Activated CD4-positive, alpha-beta T cell treated with anti-CD3 and anti-CD28 coated beads, Interleukin-2, amount 50 U/mL, for 4 hours (primary cell): Measurements from ENCODE around the gene PYCR2.

Experiments
- DNase-seq, 2 experiments: peaks; one replicate each; pipeline ENCODE4 v3.0.0-alpha.2; 2020

Gene PYCR2

DNA sequence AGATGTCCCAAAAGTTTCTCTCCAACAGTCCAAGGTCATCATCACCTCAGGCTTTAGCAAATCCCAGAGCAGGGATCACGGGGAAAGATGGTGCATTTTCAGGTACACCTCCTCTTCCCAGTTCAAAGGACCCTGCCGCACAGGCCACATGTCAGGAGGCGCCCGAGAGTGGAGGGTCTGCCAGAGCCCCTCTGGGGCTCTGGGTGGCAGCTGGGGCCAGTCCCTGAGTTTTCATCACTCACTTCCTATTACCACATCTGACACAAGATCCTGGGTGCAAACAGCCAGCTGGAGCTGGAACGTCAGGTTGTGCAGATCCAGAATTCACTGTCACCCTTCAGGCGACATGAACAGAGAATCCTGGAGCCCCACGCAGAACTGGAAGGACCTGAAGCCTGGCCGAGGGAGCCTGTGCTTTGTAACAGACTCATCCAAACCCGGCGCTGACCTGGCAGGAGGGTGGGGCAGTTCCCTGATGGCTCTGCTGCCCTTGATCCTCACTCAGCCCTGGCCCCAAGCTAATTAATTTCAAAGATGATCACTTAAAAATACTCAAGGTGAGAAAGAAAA is 50.7 kb downstream of the PYCR2 start:
- no peak for DNase-seq

DNA sequence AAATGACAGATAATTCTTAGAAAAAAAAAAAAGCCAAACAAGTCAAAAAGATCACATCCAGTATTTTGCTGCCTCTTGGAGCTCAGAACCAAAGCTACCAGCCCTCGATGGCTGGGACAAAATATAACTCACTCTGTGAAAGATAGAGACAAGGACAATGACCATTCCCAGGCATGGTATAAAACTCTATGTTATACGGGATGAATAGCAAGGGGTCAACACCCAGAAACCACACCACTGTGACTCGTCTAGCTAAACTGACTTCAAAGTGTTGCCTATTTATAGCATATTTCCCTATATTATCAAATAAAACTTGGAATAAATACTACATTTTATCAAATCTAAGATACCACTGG is 52.0 kb downstream of the PYCR2 start:
- no peak for DNase-seq

DNA sequence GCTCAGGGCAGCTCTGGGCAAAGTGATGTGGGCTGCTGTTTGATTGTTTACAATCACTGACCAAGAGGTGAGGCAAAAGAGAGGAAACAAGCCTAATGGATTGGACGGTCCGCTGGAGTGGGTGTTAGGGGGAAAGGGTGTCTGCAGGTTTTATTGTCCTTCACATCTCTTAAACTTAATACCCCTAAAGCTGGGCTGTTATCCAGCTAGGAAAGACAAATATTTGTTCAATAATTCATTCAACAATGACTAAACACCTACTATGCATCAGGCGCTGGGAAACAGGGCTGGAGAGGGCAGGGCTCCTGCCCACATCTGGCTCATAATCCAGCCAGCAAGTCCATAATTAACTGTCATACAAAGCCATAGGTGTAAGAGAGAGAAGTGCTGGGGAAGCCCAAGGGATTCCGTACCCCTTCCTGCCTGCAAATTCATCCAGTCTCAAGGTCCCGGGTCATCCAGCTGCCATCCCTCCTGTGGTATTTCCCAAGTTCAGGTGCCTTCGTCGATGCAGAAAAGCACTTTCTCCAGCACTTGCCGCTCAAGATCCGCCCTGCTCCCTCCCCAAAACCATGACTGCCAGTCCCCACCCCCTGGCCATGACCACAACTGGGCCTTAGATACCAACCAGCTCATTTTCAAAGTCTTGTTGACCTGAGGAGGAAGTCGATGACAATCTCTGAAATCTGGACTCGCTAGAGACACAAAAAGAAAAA is 52.5 kb downstream of the PYCR2 start:
- no peak for DNase-seq

DNA sequence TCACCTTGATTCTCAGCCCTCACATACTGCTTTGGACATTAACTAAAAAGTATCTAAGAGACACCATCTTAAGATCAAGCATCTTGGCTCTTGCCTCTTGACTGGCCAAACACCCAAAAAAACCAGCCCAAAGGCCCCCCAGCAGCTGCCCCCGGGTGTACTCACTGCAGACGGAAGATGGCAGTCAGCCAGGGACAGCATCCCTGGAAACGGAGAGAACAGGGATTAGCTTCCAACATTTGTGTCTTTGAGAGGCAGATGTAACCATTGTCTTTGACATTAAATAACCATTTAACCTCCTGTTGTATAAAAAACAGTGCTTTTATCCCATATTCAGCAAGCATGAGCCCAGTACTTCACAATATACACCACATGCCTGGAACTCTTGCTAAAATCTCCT is 53.1 kb downstream of the PYCR2 start:
- DNase-seq = no peak
